ENCODE data around the gene RAD54L. TPM values are rescaled to one million over a fixed set of nuclear protein-coding genes. Genes with fewer than 3 reads are reported as not detected.

Gene RAD54L
- polyA plus RNA-seq, 1 donor from 2014 or later: 1.1 TPM

DNA sequence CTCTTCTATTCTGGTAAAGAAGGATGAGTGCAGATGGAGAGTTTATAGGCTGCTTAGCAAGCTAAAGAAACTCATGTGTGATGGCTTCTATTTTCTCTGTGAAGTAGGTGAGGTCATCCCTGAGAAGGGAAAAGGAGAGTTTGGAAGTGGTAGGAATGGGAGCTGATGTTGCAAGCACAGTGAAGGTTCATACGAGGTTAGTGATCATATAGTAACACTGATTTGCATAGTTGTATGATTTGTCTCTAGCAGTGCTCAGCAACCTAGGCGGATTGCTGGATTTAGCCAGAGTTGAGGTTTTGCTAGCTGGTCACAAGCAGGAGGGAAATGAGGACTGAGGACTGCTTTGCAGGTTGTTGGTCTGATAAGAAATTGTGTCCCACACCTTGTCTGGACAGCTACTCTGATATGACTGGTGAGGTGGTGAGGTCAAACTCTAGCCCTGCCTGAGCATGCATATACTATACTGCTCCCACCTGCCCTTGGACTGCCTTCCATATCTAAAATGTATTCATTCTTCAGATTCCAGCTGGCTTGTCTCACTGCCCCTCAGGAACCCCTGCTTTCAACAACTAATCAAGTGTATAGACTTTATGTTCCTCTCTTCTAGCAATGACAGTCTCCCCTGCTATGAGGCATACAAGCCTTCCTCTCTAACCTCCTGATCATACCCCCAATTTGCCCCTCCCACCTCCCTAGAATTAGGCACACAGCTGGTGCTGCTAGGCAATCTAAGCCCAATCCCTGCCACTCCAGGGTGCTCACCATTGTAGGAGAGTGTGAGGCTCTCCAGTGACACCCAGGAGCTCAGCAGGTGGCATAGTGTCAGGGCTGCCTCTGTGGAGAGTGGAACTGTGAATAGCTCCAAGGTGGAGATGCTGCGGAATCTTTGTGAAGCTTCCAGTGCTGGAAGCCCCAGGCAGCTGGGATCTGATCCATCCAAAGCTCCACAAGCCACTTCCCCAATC is 37.3 kb downstream of the RAD54L start:
- H3K27me3 ChIP-seq (ENCODE audit: insufficient read depth, low read depth, low read length): no peaks in the 10 kb centered on the region
- H3K36me3 ChIP-seq (ENCODE audit: insufficient read depth, low read length): peaks cover 2% of the 10 kb centered on the region
- no peak overlapping the region for H2AFZ ChIP-seq (ENCODE audit: low read depth, low read length)
- no peaks in the 10 kb centered on the region for H3K79me2 ChIP-seq (replicated peaks; ENCODE audit: insufficient read depth, low read length)
- no peaks in the 10 kb centered on the region for H3K9me2 ChIP-seq (ENCODE audit: insufficient read depth, low read length)
- no peak overlapping the region for H3K4me3 ChIP-seq (ENCODE audit: low read length)
- H3K9ac ChIP-seq (ENCODE audit: low read length): no peak overlapping the region
- no peaks in the 10 kb centered on the region for H3F3A ChIP-seq (ENCODE audit: insufficient read depth, low read length, poor library complexity, severe bottlenecking)
- no peak overlapping the region for H3K4me2 ChIP-seq (ENCODE audit: low read length)
- no peak overlapping the region for H3K27ac ChIP-seq (ENCODE audit: low read length)
- TF ChIP-seq MXI1 (conservative IDR thresholded peaks at IDR 0.05; ENCODE audit: poor library complexity, severe bottlenecking) (no peak), RAD21 (conservative IDR thresholded peaks at IDR 0.05) (no peak), POLR2AphosphoS5 (IDR thresholded peaks at IDR 0.05) (no peak)
- TF ChIP-seq, protein P1, sequence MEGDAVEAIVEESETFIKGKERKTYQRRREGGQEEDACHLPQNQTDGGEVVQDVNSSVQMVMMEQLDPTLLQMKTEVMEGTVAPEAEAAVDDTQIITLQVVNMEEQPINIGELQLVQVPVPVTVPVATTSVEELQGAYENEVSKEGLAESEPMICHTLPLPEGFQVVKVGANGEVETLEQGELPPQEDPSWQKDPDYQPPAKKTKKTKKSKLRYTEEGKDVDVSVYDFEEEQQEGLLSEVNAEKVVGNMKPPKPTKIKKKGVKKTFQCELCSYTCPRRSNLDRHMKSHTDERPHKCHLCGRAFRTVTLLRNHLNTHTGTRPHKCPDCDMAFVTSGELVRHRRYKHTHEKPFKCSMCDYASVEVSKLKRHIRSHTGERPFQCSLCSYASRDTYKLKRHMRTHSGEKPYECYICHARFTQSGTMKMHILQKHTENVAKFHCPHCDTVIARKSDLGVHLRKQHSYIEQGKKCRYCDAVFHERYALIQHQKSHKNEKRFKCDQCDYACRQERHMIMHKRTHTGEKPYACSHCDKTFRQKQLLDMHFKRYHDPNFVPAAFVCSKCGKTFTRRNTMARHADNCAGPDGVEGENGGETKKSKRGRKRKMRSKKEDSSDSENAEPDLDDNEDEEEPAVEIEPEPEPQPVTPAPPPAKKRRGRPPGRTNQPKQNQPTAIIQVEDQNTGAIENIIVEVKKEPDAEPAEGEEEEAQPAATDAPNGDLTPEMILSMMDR (IDR thresholded peaks at IDR 0.05; ENCODE audit: poor library complexity, severe bottlenecking): no peak
- TF ChIP-seq, protein P2, sequence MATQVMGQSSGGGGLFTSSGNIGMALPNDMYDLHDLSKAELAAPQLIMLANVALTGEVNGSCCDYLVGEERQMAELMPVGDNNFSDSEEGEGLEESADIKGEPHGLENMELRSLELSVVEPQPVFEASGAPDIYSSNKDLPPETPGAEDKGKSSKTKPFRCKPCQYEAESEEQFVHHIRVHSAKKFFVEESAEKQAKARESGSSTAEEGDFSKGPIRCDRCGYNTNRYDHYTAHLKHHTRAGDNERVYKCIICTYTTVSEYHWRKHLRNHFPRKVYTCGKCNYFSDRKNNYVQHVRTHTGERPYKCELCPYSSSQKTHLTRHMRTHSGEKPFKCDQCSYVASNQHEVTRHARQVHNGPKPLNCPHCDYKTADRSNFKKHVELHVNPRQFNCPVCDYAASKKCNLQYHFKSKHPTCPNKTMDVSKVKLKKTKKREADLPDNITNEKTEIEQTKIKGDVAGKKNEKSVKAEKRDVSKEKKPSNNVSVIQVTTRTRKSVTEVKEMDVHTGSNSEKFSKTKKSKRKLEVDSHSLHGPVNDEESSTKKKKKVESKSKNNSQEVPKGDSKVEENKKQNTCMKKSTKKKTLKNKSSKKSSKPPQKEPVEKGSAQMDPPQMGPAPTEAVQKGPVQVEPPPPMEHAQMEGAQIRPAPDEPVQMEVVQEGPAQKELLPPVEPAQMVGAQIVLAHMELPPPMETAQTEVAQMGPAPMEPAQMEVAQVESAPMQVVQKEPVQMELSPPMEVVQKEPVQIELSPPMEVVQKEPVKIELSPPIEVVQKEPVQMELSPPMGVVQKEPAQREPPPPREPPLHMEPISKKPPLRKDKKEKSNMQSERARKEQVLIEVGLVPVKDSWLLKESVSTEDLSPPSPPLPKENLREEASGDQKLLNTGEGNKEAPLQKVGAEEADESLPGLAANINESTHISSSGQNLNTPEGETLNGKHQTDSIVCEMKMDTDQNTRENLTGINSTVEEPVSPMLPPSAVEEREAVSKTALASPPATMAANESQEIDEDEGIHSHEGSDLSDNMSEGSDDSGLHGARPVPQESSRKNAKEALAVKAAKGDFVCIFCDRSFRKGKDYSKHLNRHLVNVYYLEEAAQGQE (IDR thresholded peaks at IDR 0.05; ENCODE audit: borderline replicate concordance): no peak
- no peaks in the 10 kb centered on the region for H3K9me3 ChIP-seq (ENCODE audit: low read length)
- no peaks in the 10 kb centered on the region for H4K20me1 ChIP-seq (ENCODE audit: insufficient read depth)

DNA sequence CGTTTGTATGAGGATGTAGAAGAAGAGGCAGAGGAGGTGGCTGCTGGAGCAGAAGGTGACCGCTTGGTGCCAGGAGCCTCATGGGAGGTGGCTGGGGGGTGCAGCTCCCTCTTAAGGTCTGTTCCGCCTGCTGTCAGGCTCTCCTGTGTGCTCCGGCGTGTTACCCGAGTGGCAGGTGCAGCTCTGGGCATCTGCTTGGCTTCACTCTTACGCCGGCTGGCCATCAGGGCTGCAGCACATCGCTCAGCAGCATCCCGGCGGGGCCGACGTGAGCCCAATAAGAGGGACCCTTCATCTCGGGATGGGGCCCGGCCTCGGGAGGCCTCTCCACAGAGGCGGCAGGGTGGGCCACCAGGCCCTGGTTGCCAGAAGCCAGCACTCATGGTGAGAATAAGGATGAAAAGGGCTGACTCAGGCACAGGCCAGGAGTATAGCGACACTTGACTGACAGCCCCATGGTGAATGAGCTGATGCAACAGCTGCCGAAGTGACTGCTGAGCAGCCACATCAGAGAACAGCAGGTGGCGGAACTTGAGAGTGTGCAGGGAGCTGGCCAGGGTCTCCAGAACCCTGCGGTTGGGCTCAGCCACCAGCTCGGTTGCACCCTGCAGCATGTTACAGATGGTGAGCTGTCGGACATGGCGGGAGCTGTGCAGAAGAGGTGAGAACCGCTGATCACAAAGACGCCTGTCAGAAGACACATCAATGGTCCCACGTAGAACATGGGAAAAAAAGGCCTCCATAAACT is 38.3 kb downstream of the RAD54L start:
- Histone ChIP-seq H3K4me2 (ENCODE audit: low read length) (no peak overlapping the region), H3K27ac (ENCODE audit: low read length) (no peak overlapping the region), H3K36me3 (ENCODE audit: insufficient read depth, low read length) (peaks cover 5% of the 10 kb centered on the region), H3F3A (ENCODE audit: insufficient read depth, low read length, poor library complexity, severe bottlenecking) (no peaks in the 10 kb centered on the region), H3K4me3 (ENCODE audit: low read length) (no peak overlapping the region), H3K9me3 (ENCODE audit: low read length) (no peaks in the 10 kb centered on the region), H3K9me2 (ENCODE audit: insufficient read depth, low read length) (no peaks in the 10 kb centered on the region), H3K9ac (ENCODE audit: low read length) (no peak overlapping the region), H3K79me2 (replicated peaks; ENCODE audit: insufficient read depth, low read length) (no peaks in the 10 kb centered on the region), H4K20me1 (ENCODE audit: insufficient read depth) (no peaks in the 10 kb centered on the region), H2AFZ (ENCODE audit: low read depth, low read length) (no peak overlapping the region), H3K27me3 (ENCODE audit: insufficient read depth, low read depth, low read length) (no peaks in the 10 kb centered on the region)
- TF ChIP-seq POLR2AphosphoS5 (IDR thresholded peaks at IDR 0.05) (no peak), RAD21 (conservative IDR thresholded peaks at IDR 0.05) (no peak), SMC3 (conservative IDR thresholded peaks at IDR 0.05; ENCODE audit: poor library complexity) (no peak), EZH2 (IDR thresholded peaks at IDR 0.05; ENCODE audit: borderline replicate concordance, insufficient read depth, low read length, poor library complexity, severe bottlenecking) (no peak), MXI1 (conservative IDR thresholded peaks at IDR 0.05; ENCODE audit: poor library complexity, severe bottlenecking) (no peak), EP300 (conservative IDR thresholded peaks at IDR 0.05; ENCODE audit: poor library complexity, severe bottlenecking) (no peak), TAF1 (IDR thresholded peaks at IDR 0.05; ENCODE audit: low read depth) (no peak)
- TF ChIP-seq, protein P2 (IDR thresholded peaks at IDR 0.05; ENCODE audit: borderline replicate concordance): no peak
- TF ChIP-seq, protein P1 (IDR thresholded peaks at IDR 0.05; ENCODE audit: poor library complexity, severe bottlenecking): no peak
